Cerebellar cortex (tissue), 1 donor: Measurements from ENCODE around the gene SDCCAG8.

ENCODE experiments used
- DNase-seq: peaks from one replicate; pipeline ENCODE4 v3.0.0-alpha.2; 2015; ENCODE audit warnings: low spot score

The SDCCAG8 gene

GRCh38 chr1:243483952-243484351 lies 228.1 kb downstream of the SDCCAG8 start:
- DNase-seq = no peak

GRCh38 chr1:243487036-243487648 lies 231.3 kb downstream of the SDCCAG8 start:
- no peak for DNase-seq

GRCh38 chr1:243487649-243488227 lies 231.9 kb downstream of the SDCCAG8 start:
- no peak for DNase-seq

- DNase-seq = no peak
These were observed 232.8 kb downstream of the SDCCAG8 start for GRCh38 chr1:243488459-243489157.

- DNase-seq = no peak
These were observed 233.3 kb downstream of the SDCCAG8 start for GRCh38 chr1:243489158-243489527.

GRCh38 chr1:243489681-243490546 lies 234.1 kb downstream of the SDCCAG8 start:
- no peak for DNase-seq

GRCh38 chr1:243490748-243491686 lies 235.2 kb downstream of the SDCCAG8 start:
- DNase-seq = peak; percentile 40

GRCh38 chr1:243493156-243494129 lies 237.6 kb downstream of the SDCCAG8 start:
- DNase-seq = no peak

GRCh38 chr1:243494741-243495431 lies 239.0 kb downstream of the SDCCAG8 start:
- DNase-seq = no peak

- peak; percentile 46 for DNase-seq
These were observed 239.8 kb downstream of the SDCCAG8 start for GRCh38 chr1:243495442-243496186.

GRCh38 chr1:243496187-243496646 lies 240.4 kb downstream of the SDCCAG8 start:
- DNase-seq = peak; percentile 53

- no peak for DNase-seq
These were observed 241.0 kb downstream of the SDCCAG8 start for GRCh38 chr1:243496806-243497205.

GRCh38 chr1:243497939-243498681 lies 242.3 kb downstream of the SDCCAG8 start:
- DNase-seq = no peak

- no peak for DNase-seq
These were observed 243.4 kb downstream of the SDCCAG8 start for GRCh38 chr1:243499248-243499647.

GRCh38 chr1:243499711-243500110 lies 243.9 kb downstream of the SDCCAG8 start:
- DNase-seq = no peak

GRCh38 chr1:243500512-243500911 lies 244.7 kb downstream of the SDCCAG8 start:
- DNase-seq = no peak

GRCh38 chr1:243501002-243501401 lies 245.2 kb downstream of the SDCCAG8 start:
- no peak for DNase-seq

GRCh38 chr1:243503155-243503554 lies 247.3 kb downstream of the SDCCAG8 start:
- DNase-seq = no peak
